Activated CD8-positive, alpha-beta T cell treated with anti-CD3 and anti-CD28 coated beads for 36 hours (primary cell): ENCODE results near the gene KIAA1210. TPM values are rescaled to one million over a fixed set of nuclear protein-coding genes. Genes with fewer than 3 reads are reported as not detected.

Experiments
- ATAC-seq: fragments of 200-7000 bp; cut with Tn5 transposase; one replicate; pipeline ENCODE4 v1.10.0; 2021; ENCODE audit warnings: mild to moderate bottlenecking, moderate library complexity
- CTCF ChIA-PET: fragments of 350-600 bp; sonication (Branson Sonifier 250); formaldehyde crosslinking; loops from one replicate; lab custom pipeline; 2021; ENCODE audit warnings: antibody characterized with exemption; lab: Charles Lee
- POLR2A ChIA-PET: fragments of 350-600 bp; sonication (Branson Sonifier 250); formaldehyde crosslinking; loops from one replicate; lab custom pipeline; 2021; ENCODE audit warnings: antibody characterized with exemption; lab: Charles Lee
- DNase-seq: peaks from one replicate; pipeline ENCODE4 v3.0.0-alpha.2; 2020
- H3K27ac Mint-ChIP-seq: one replicate; pipeline ENCODE4 v1.8.0; 2021; ENCODE audit warnings: mild to moderate bottlenecking, mixed read lengths
- H3K27me3 Mint-ChIP-seq: one replicate; pipeline ENCODE4 v1.8.0; 2021; ENCODE audit warnings: mixed read lengths
- H3K36me3 Mint-ChIP-seq: one replicate; pipeline ENCODE4 v1.8.0; 2021; ENCODE audit warnings: low read depth, mixed read lengths
- H3K4me1 Mint-ChIP-seq: one replicate; pipeline ENCODE4 v1.8.0; 2021; ENCODE audit warnings: low read depth, mixed read lengths
- H3K4me3 Mint-ChIP-seq: one replicate; pipeline ENCODE4 v1.8.0; 2021; ENCODE audit warnings: mild to moderate bottlenecking, moderate library complexity, mixed read lengths
- H3K9me3 Mint-ChIP-seq: one replicate; pipeline ENCODE4 v1.8.0; 2021; ENCODE audit warnings: mixed read lengths
- CTCF ChIP-seq: fragments of 200-600 bp; IDR thresholded peaks from one replicate; pipeline ENCODE4 v1.8.0; 2022; ENCODE audit warnings: antibody characterized with exemption, mild to moderate bottlenecking
- intact Hi-C: fragments of 100-400 bp; cut with micrococcal nuclease; formaldehyde crosslinking; loops from one replicate; pipeline ENCODE4 v1.10.0; 2022
- total RNA-seq, 2 experiments: library from RNA; stranded (reverse); gene quantifications; one replicate each; pipeline ENCODE4 v1.2.3, GENCODE V29; 2021

The KIAA1210 gene
- total RNA-seq, 2 experiments from 2014 or later = not detected

- H3K9me3 Mint-ChIP-seq = no peaks in the 10 kb centered on the region
- peaks cover 2% of the 10 kb centered on the region for H3K27me3 Mint-ChIP-seq
- DNase-seq (no peak), ATAC-seq (no peak)
- intact Hi-C loops = no loop called here
- TF ChIP-seq CTCF = no peak
- ChIA-PET POLR2A (no interaction called here), CTCF (interaction anchor here (1.2 kb wide), 1 partner anchor 23 kb away, joined by 3 read pairs; no protein-coding TSS in a partner anchor)
- no peaks in the 10 kb centered on the region for H3K4me1 Mint-ChIP-seq
- H3K4me3 Mint-ChIP-seq = no peak overlapping the region
- H3K27ac Mint-ChIP-seq = no peak overlapping the region
- no peaks in the 10 kb centered on the region for H3K36me3 Mint-ChIP-seq
Observed at GRCh38 chrX:119095936-119096335, 31.7 kb downstream of the KIAA1210 start.

DNA sequence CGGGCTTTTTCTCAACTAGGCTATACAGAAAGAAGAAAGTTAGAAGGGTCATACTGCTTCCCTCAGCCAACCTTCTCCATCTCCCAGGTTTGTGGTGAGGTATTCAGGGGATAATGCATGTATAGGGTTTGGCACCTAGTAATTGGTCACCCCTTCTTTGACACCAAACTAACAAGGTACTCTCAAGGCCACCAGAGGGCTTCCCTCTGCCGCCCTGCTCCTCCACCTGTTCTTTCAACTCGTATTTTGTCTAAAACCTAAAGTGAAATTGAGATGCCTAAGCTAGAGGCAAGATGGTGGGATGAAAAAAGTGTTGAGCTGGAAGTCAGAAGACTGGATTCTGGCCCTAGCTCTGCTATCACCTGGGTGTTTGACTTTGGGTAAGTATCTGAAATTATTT lies 32.8 kb downstream of the KIAA1210 start:
- Mint-ChIP-seq H3K4me3 (no peak overlapping the region), H3K4me1 (no peaks in the 10 kb centered on the region), H3K9me3 (no peaks in the 10 kb centered on the region), H3K27me3 (peaks cover 2% of the 10 kb centered on the region), H3K36me3 (no peaks in the 10 kb centered on the region), H3K27ac (no peak overlapping the region)
- intact Hi-C loops = no loop called here
- POLR2A ChIA-PET = no interaction called here
- CTCF ChIA-PET = no interaction called here
- DNase-seq (no peak), ATAC-seq (no peak)
- TF ChIP-seq CTCF = no peak

GRCh38 chrX:119093991-119094735 lies 33.4 kb downstream of the KIAA1210 start:
- ChIA-PET POLR2A (interaction anchor here (0.8 kb wide), 1 partner anchor 13 kb away, joined by 4 read pairs; no protein-coding TSS in a partner anchor), CTCF (interaction anchor here (1.1 kb wide), 1 partner anchor 27 kb away, joined by 4 read pairs; no protein-coding TSS in a partner anchor)
- H3K4me3 Mint-ChIP-seq = no peak overlapping the region
- DNase-seq (no peak), ATAC-seq (no peak)
- no peaks in the 10 kb centered on the region for H3K9me3 Mint-ChIP-seq
- TF ChIP-seq CTCF = no peak
- peaks cover 2% of the 10 kb centered on the region for H3K27me3 Mint-ChIP-seq
- intact Hi-C loops = no loop called here
- H3K4me1 Mint-ChIP-seq = no peaks in the 10 kb centered on the region
- H3K36me3 Mint-ChIP-seq = no peaks in the 10 kb centered on the region
- H3K27ac Mint-ChIP-seq = no peak overlapping the region

DNA sequence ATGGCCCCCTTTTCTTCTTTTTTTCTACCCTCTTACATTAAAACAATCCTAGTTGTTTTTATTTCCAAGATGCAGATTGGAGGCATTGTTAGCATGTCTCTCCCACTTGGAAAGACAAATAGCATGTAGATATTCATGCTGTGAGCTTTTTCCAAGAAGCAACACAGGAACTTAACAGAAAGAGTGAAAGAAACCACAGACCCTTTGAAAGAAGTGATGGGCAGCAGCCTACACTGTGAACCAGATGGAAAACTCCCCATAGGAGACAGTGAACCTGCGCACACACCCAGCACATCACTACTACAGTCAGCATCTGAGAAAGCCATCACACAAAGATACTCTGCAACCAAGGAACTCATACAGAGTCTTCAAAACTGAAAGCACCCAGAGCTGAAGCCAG lies 37.0 kb downstream of the KIAA1210 start:
- CTCF ChIA-PET = no interaction called here
- Mint-ChIP-seq H3K27ac (no peak overlapping the region), H3K4me1 (no peaks in the 10 kb centered on the region), H3K36me3 (no peaks in the 10 kb centered on the region), H3K4me3 (no peak overlapping the region), H3K27me3 (no peaks in the 10 kb centered on the region), H3K9me3 (no peaks in the 10 kb centered on the region)
- ATAC-seq (no peak), DNase-seq (no peak)
- POLR2A ChIA-PET = no interaction called here
- TF ChIP-seq CTCF = no peak
- intact Hi-C loops = no loop called here

GRCh38 chrX:119089619-119090018 lies 38.0 kb downstream of the KIAA1210 start:
- ChIA-PET POLR2A (no interaction called here), CTCF (no interaction called here)
- intact Hi-C loops = no loop called here
- no peak for DNase-seq
- no peak for ATAC-seq
- no peak overlapping the region for H3K4me3 Mint-ChIP-seq
- no peaks in the 10 kb centered on the region for H3K4me1 Mint-ChIP-seq
- H3K27me3 Mint-ChIP-seq = no peaks in the 10 kb centered on the region
- no peak for TF ChIP-seq CTCF
- no peaks in the 10 kb centered on the region for H3K9me3 Mint-ChIP-seq
- H3K27ac Mint-ChIP-seq = no peak overlapping the region
- no peaks in the 10 kb centered on the region for H3K36me3 Mint-ChIP-seq
